Middle frontal gyrus (tissue), 1 donor: ENCODE results near the gene CDRT15L2.
"Not testable (repeated sequence)": the region's sequence is repeated elsewhere in the genome, so short reads cannot be mapped to it uniquely, and the experiment has no call there.

ENCODE experiments used
- DNase-seq: peaks from one replicate; pipeline ENCODE4 v3.0.0-alpha.2; 2015; ENCODE audit warnings: low spot score; ENCODE audit errors: extremely low spot score

Gene CDRT15L2

GRCh38 chr17:20579424-20579823 is at the start of gene CDRT15L2:
TSS of gene CDRT15L2 (plus strand) at chr17:20579724. CDS start at chr17:20579744, 20 bp downstream.
- not testable (repeated sequence) for DNase-seq

- DNase-seq: not testable (repeated sequence)
Measured at GRCh38 chr17:20530104-20530503, 49.4 kb upstream of the CDRT15L2 start.

DNA sequence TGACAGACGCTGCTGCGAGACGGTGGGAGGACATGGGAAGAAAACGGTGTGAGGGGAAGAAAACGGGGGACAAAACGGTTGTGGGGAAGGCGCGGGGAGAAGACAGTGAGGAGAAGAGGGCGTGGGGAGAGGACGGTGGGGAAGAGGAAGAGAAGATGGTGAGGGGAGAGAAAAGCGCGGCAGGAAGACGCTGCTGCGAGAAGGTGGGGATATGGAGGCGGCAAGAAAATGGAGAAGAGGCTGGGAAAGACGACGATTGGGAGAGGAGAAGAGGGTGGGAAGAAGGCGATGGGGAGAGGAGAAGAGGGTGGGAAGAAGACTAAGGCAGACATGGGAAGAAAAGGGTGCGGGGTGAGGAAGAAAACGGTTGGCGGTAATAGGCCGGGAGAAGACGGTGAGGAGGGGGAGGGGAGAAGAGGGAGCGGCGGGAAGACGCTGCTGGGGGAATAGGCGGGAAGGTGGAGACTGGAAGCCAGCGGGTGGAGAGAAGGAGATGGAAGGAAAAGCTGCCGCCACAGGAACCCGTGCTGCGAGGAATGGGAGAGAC is 46.9 kb upstream of the CDRT15L2 start:
- not testable (repeated sequence) for DNase-seq

DNA sequence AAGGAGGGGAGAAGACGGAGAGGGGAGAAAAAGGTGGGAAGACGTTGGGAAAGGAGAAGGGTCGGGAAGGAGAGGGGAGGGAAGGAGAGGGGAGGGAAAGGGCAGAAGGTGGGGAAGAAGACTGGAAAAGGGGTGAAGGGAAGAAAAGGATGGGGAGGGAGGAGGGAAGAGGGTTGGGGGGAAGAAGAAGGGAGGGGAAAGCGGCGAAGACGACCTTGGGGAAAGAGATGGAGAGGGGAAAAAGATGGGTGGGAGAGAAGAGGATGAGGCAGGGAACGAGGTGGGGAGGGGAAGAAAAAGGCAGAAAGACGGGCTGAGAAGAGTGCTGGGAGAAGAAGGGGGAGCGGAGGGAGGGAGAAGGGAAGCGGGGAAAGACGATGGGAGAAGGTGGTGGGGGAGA is 46.3 kb upstream of the CDRT15L2 start:
- not testable (repeated sequence) for DNase-seq

- DNase-seq: not testable (repeated sequence)
Measured at GRCh38 chr17:20534711-20535550, 44.6 kb upstream of the CDRT15L2 start.

DNA sequence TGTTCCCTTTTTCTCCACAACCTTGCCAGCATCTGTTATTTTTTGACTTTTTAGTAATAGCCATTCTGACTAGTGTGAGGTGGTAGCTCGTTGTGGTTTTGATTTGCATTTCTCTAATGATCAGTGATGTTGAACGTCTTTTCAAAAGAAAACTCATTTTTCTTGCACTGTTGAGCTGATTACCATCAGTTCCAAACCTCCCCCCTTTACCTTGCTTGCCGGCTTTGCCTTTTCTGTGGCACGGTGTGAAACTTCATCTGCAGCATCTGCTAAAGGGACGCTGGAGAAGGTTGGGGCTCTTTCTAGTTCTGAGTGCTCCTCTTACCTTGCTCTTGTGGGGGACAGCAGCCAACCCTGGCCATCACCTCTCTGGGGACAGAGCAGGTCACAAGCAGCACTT is 39.1 kb upstream of the CDRT15L2 start:
- not testable (repeated sequence) for DNase-seq

DNA sequence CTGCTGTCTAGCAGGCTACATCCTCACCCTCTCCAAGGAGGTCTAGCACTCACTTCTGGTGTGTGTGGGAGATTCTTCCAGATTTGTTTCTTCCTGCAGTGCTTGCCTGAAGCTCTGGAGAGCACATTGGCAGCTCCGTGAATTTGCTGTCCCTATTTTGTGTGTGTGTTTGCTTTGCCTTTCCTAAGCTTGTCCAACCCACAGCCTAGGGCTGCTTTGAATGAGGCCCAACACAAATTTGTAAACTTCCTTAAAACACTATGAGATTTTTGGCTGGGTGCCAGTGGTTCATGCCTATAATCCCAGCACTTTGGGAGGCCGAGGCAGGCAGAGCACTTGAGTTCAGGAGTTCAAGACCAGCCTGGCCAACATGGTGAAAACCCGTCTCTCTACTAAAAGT is 38.7 kb upstream of the CDRT15L2 start:
- not testable (repeated sequence) for DNase-seq

DNA sequence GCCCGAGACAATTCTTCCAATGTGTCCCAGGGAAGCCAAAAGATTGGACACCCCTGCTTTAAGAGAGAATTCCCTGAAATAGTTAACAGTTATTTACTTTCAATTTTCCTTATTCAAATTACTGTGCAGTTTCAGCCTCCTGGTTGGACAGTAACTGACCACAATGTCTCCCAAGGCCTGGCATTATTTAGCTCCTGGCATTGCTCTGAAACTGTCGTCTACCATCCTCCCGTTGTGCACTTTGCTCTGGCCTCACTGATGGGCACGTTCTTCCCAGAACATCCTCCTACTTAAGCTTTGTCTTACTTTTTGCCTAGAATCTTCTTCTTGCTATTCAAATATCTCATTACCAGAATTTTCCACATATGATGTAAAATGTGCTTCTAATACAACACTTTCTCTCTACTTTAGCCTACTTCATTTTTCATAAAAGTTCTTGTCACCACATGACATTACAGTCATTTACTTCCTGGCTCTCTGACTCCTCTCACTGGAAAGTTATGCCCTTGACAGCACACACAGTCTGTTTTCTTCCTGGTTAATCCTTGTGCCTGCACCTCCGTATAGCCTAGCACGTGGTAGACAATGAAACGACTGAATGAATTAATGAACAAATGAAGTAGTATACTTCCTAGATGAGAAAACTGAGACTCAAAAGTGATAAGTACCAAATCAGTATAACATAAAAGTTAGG is 37.5 kb upstream of the CDRT15L2 start:
- DNase-seq: not testable (repeated sequence)

DNA sequence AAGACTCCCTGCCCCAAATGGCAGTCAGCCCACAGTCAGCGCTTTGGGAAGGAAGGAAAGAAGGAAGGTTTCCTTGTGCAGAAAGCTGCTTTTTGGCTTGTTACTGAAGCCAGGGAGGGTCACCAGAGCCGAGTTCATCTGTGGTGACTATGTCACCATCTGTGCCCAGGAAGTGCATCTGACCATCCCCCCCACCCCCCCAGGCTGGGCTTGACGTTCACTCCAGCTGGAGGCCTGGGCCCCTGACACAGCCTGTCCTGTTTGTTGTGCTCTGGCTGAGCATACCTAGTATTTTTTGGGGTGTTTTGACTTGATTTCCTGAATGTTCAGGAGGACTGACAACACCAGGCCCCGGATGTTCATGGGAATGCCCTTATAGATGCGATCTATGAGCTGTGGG is 31.6 kb upstream of the CDRT15L2 start:
- DNase-seq: not testable (repeated sequence)

DNA sequence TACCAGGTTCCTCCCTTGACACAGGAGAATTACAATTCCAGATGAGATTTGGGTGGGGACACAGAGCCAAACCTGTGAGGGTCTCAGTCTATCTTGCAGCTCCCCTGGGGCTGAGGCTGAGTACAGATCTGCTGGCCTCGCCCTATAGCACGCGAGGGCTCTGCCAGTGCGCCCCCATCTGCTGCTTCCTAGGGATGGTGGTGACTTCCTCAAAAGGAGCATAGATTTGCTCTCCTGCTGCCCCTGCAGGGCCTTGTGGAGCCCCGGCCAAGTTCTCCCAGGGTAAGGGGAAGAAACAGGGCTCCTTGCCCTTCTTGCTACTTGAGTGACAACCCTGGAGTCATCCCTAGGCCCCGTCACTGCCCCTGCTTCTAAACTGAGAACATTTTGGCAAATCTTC is 26.6 kb upstream of the CDRT15L2 start:
- not testable (repeated sequence) for DNase-seq

GRCh38 chr17:20554728-20555127 is 24.8 kb upstream of the CDRT15L2 start:
- not testable (repeated sequence) for DNase-seq

- DNase-seq: not testable (repeated sequence)
Measured at GRCh38 chr17:20555135-20556010, 24.2 kb upstream of the CDRT15L2 start.

DNA sequence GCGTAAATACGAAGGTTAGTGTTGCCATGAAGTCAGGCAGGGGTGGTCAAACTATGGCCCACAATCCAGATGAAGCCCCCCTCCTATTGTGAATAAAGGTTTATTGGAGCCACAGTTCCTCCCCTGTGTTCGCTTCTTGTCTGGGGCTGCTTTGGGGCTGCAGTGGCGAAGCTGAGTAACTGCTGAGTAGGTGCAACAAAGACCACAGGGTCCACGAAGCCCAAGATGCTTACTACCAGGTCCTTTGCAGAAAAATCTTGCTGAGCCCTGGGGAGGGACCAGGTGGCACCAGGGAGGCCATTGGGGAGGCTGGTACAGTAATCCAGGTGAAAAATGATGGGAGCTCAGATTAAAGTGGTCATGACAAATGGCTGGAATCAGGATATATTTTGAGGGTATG is 21.4 kb upstream of the CDRT15L2 start:
- DNase-seq: not testable (repeated sequence)

DNA sequence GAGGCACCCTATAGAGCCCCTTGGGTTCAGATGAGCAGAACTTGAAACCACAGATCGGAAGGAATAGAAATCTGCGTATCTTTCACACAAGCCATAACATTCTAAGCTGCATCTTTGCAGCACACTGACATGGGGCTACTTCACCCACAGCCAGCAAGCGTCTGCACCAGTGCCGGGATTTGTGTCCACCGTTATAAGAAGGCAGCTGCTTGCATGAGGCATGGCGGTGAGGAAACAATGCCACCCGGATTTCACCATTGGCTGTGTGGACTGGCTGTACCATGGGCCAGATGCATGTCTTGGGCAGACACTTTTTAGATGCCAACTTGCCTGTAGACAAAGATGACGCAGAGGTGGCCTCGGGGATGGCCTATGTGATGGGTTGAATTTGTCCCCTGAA is 20.5 kb upstream of the CDRT15L2 start:
- not testable (repeated sequence) for DNase-seq

DNA sequence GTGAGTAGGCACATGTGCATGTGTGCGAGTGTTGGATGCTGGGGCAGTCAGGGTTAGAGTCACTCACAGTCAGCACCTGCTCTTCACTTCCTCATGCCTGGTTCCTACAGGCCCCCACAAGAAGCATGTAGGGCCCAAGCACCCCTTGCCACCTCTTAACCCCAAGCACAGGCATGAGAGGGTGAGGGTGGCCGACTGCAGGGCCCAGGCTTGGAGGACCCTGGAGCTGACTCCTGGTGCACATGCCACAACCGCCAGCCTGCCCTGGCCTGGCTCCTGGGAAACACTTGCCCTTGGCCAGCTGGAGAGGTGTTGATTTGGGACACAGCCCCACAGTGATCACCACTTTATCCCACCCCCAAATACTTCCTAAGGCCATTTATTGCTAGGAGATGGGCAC is 16.9 kb upstream of the CDRT15L2 start:
- no peak for DNase-seq

DNA sequence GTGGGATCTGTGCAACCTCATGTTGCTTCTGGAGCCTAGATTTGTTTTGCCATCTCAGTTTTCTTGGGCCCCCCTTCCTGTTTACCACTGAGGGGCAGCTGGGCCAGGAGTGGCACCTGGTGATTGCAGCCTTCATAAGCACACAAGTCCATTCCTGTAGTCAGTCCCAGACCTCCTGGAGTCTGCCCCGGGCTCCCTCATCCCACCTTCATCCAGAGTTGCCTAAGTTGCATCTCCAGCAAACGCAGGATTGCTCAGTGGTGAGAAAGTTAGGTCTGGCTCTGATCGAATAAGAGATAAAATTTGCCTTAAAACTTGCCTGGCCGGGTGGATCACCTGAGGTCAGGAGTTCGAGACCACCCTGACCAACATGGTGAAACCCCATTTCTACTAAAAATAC is 14.3 kb upstream of the CDRT15L2 start:
- not testable (repeated sequence) for DNase-seq

DNA sequence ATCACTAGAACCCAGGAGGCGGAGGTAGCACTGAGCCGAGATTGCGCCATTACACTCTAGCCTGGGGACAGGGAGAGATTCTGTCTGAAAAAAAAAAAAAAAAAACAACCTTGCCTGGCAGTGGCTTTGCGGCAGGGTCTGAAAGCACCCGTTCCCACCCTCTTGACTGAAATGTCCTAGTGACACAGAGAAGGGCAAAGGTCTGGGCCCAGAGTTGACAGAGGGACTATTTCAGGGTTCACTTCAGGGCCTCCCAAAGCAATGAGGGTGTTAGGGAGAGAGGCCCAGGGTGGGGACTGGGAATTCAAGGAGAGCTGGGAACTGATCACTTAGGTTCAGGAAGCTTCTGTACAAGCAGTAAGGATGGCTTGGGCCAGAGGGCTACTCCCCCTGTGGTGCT is 13.8 kb upstream of the CDRT15L2 start:
- DNase-seq: no peak

DNA sequence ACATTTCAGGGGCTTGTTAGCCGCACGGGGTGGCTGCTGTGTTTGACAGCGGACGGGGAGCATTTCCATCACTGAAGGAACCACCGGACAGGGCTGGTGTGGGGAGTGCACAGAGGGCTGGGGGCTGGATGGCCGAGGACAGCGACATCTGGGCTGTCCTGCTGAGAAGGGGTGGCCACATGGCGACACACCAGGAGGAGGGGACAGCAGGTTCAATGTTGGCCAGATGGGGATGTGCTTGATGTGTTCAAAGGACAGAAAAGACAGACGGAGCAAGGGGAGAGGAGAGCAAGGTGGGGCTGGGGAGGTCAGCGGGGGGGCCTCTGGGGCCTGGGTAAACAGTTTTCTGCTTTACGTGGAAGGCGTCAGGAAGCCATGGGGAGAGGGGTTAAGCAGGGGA is 12.8 kb upstream of the CDRT15L2 start:
- DNase-seq: not testable (repeated sequence)

DNA sequence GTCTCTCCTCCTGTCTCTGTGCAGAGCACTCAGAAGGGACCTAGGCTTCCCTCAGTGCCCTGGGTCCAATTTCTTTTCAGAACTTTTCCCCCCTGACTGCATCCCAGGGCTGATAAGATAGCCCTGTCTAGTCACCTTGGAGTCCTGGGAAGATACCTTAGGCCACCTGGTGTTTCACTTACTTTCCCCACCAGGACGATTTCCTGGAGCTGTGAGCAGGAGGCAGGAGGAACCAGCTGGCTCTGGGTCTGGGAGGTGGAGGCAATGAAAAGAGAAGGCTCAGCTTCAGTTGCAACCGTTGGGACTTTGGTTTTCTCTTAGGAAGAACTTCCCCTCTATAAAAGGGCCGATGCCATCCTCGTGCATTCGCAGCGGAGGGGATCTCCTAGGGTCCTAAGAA is 12.1 kb upstream of the CDRT15L2 start:
- not testable (repeated sequence) for DNase-seq

DNA sequence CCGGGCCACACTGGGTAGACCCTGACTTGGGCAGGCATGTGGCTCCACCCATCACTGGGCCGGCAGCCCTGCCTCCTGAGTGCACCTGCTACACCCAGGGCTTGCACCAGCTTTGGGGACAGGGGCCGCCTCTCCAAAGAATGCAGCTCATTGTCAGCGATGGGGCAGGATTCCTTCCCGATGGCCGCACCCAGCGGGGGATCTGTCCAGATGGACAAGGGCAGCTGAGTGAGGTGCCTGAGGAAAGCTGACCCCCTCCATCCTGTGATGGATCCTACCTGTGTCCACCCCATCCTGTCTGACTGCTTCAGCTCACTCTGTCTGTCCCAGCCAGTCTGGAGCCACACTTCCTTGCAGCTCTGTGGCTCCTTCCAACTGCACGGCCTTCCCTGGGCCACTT is 10.9 kb upstream of the CDRT15L2 start:
- DNase-seq: not testable (repeated sequence)

DNA sequence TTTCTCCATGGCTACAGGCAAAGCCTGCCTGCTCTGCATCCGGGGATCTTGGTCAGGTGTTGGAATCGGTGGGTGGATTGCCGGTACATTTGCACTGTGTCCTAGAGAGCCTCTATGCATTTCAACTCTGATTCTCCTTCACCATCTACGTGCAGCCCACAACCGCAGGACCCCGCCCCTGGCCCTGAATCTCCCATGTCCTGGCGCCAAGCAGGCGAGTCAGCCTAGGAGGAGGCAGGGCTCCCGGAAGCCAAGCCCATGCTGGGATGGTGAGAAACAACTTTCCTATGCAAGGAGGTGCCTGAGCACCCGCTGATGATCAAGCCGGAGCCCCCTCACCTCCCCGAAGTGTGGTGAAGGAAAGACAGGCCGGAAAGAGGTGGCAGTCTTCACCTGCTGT is 7.9 kb upstream of the CDRT15L2 start:
- DNase-seq: not testable (repeated sequence)
